ENCODE measurements around the gene REEP5.

DNA sequence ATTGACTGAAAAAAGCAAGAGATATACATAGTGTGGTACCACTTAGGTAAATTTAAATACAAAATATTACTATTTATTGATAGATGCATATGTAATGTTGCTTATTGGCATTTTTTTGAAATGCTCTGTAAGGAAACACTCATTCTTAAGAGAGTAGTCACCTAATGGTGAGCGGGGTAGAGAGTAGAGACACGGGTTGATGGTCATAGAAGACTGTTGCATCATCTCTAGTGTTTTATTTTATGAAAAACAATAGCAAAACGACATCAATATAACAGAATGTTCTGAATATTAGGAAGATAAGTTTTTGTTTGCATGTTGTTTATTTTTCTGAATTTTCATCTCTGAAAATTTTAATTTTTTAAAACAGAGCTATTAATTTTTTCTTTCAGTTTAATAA lies 56.9 kb downstream of the REEP5 start:
- TF ChIP-seq XRCC5 (IDR thresholded peaks at IDR 0.05; ENCODE audit: low read depth, low read length) (no peak), TEAD1 (CRISPR knock-in tag; IDR thresholded peaks at IDR 0.05) (no peak), GATAD2B (IDR thresholded peaks at IDR 0.05; ENCODE audit: borderline replicate concordance) (no peak), SMARCC2 (IDR thresholded peaks at IDR 0.05; ENCODE audit: low read depth) (no peak), POLR2A (conservative IDR thresholded peaks at IDR 0.05) (no peak), RCOR1 (IDR thresholded peaks at IDR 0.05; ENCODE audit: borderline replicate concordance in 1 of 2, low read depth in 2 of 2, low read length in 2 of 2) (no peak), KLF6 (CRISPR knock-in tag; IDR thresholded peaks at IDR 0.05; ENCODE audit: borderline replicate concordance) (no peak), CBX3 (IDR thresholded peaks at IDR 0.05; ENCODE audit: borderline replicate concordance in 1 of 2, low read length in 2 of 2) (no peak), ZC3H8 (IDR thresholded peaks at IDR 0.05) (no peak)
- TF ChIP-seq, protein P1, sequence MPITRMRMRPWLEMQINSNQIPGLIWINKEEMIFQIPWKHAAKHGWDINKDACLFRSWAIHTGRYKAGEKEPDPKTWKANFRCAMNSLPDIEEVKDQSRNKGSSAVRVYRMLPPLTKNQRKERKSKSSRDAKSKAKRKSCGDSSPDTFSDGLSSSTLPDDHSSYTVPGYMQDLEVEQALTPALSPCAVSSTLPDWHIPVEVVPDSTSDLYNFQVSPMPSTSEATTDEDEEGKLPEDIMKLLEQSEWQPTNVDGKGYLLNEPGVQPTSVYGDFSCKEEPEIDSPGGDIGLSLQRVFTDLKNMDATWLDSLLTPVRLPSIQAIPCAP (CRISPR knock-in tag; IDR thresholded peaks at IDR 0.05; ENCODE audit: borderline replicate concordance): no peak
- TF ChIP-seq, protein P2, sequence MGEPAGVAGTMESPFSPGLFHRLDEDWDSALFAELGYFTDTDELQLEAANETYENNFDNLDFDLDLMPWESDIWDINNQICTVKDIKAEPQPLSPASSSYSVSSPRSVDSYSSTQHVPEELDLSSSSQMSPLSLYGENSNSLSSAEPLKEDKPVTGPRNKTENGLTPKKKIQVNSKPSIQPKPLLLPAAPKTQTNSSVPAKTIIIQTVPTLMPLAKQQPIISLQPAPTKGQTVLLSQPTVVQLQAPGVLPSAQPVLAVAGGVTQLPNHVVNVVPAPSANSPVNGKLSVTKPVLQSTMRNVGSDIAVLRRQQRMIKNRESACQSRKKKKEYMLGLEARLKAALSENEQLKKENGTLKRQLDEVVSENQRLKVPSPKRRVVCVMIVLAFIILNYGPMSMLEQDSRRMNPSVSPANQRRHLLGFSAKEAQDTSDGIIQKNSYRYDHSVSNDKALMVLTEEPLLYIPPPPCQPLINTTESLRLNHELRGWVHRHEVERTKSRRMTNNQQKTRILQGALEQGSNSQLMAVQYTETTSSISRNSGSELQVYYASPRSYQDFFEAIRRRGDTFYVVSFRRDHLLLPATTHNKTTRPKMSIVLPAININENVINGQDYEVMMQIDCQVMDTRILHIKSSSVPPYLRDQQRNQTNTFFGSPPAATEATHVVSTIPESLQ (CRISPR knock-in tag; IDR thresholded peaks at IDR 0.05): no peak
- TF ChIP-seq, protein P3, sequence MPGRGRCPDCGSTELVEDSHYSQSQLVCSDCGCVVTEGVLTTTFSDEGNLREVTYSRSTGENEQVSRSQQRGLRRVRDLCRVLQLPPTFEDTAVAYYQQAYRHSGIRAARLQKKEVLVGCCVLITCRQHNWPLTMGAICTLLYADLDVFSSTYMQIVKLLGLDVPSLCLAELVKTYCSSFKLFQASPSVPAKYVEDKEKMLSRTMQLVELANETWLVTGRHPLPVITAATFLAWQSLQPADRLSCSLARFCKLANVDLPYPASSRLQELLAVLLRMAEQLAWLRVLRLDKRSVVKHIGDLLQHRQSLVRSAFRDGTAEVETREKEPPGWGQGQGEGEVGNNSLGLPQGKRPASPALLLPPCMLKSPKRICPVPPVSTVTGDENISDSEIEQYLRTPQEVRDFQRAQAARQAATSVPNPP (IDR thresholded peaks at IDR 0.05; ENCODE audit: borderline replicate concordance, insufficient read depth, insufficient read length): no peak
- TF ChIP-seq, protein P4, sequence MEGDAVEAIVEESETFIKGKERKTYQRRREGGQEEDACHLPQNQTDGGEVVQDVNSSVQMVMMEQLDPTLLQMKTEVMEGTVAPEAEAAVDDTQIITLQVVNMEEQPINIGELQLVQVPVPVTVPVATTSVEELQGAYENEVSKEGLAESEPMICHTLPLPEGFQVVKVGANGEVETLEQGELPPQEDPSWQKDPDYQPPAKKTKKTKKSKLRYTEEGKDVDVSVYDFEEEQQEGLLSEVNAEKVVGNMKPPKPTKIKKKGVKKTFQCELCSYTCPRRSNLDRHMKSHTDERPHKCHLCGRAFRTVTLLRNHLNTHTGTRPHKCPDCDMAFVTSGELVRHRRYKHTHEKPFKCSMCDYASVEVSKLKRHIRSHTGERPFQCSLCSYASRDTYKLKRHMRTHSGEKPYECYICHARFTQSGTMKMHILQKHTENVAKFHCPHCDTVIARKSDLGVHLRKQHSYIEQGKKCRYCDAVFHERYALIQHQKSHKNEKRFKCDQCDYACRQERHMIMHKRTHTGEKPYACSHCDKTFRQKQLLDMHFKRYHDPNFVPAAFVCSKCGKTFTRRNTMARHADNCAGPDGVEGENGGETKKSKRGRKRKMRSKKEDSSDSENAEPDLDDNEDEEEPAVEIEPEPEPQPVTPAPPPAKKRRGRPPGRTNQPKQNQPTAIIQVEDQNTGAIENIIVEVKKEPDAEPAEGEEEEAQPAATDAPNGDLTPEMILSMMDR (IDR thresholded peaks at IDR 0.05 in 2 of 3, conservative IDR thresholded peaks at IDR 0.05 in 1 of 3; ENCODE audit: insufficient read depth in 2 of 3, low read depth in 1 of 3, low read length in 3 of 3): no peak
